PC-9 (cell line): Measurements from ENCODE around the gene FAM229A.

Experiments used
- EZH2 ChIP-seq: fragments of 200-600 bp; sonication (generic); IDR thresholded peaks from 2 replicates; pipeline ENCODE4 v1.8.0; 2017; ENCODE audit warnings: antibody characterized with exemption, low read depth
- TF ChIP-seq, protein P1 (sequence below): fragments of 200-600 bp; sonication (generic); conservative IDR thresholded peaks from 2 replicates; pipeline ENCODE4 v1.6.1; 2017; ENCODE audit warnings: mixed run types, antibody characterized with exemption, mild to moderate bottlenecking, moderate library complexity

DNA sequence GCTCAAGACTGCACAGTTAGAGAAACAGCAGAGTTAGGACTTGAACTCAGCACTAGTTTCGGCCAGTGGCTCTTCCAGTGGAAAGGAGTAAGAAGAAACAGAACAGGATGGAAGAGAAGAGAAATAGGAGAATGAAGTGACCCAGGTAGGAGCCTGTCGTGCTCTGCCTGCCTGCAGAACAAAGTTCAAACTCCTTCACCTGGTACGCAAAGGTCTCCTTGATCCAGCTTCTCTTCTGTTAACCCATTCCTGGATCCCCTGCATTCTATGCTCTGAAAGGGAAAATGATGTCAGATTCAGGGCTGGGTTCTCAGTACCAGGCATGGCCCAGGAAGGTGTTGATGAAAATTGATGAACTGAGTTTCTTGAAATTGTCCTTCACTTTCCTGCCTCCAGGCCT is 3.9 kb downstream of the FAM229A start:
- TF ChIP-seq, protein P1, sequence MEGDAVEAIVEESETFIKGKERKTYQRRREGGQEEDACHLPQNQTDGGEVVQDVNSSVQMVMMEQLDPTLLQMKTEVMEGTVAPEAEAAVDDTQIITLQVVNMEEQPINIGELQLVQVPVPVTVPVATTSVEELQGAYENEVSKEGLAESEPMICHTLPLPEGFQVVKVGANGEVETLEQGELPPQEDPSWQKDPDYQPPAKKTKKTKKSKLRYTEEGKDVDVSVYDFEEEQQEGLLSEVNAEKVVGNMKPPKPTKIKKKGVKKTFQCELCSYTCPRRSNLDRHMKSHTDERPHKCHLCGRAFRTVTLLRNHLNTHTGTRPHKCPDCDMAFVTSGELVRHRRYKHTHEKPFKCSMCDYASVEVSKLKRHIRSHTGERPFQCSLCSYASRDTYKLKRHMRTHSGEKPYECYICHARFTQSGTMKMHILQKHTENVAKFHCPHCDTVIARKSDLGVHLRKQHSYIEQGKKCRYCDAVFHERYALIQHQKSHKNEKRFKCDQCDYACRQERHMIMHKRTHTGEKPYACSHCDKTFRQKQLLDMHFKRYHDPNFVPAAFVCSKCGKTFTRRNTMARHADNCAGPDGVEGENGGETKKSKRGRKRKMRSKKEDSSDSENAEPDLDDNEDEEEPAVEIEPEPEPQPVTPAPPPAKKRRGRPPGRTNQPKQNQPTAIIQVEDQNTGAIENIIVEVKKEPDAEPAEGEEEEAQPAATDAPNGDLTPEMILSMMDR: no peak
- TF ChIP-seq EZH2: no peak
